ENCODE measurements around the gene GPD2.

DNA sequence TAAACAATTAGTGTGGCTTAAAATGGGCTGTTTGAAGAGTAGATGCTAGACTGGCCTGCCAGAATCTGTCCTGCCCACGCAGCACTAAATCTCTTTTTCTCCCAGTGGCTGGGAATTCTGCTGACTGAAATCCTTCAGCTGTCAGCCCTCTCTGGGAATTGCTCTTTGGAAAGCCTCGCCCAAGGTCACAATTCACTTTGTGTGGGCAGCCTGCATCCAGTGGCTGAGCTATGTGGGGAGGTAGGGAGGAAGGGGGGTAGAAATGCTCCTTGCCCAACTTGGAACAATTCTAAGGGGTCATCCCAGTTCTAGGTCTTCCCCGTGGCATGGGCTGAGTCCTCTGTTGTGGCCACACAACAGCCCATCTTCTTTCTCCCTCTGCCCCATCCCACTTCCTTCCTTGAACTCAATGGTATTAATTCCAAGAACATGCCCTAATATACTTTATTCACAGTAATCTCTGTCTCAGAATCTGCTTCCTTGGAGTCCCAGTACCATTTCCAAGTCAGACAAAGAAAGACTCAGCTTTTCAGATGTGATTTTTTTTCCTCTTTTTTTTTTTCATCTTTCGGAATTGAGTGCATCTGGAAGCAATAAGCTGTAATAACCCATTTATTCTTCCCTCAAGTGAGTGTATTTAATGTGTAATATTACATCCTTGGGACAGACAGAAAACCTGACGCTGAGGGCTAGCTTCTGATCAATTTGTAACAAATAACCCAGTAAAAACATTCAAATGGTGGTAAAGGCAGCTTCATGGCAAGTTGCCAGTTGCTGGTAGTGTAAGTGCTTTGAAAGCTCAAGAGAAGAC, 189.4 kb downstream of the GPD2 start:
- TF ChIP-seq, protein P1, sequence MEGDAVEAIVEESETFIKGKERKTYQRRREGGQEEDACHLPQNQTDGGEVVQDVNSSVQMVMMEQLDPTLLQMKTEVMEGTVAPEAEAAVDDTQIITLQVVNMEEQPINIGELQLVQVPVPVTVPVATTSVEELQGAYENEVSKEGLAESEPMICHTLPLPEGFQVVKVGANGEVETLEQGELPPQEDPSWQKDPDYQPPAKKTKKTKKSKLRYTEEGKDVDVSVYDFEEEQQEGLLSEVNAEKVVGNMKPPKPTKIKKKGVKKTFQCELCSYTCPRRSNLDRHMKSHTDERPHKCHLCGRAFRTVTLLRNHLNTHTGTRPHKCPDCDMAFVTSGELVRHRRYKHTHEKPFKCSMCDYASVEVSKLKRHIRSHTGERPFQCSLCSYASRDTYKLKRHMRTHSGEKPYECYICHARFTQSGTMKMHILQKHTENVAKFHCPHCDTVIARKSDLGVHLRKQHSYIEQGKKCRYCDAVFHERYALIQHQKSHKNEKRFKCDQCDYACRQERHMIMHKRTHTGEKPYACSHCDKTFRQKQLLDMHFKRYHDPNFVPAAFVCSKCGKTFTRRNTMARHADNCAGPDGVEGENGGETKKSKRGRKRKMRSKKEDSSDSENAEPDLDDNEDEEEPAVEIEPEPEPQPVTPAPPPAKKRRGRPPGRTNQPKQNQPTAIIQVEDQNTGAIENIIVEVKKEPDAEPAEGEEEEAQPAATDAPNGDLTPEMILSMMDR (conservative IDR thresholded peaks at IDR 0.05 in 1 of 2, IDR thresholded peaks at IDR 0.05 in 1 of 2; ENCODE audit: extremely low read depth in 1 of 2, insufficient read depth in 1 of 2, low read depth in 1 of 2, low read length in 2 of 2) = no peak
- TF ChIP-seq EZH2 (IDR thresholded peaks at IDR 0.05; ENCODE audit: borderline replicate concordance, low read length) = no peak
